HepG2 (cell line): ENCODE results near the gene FAM32A. TPM values are rescaled to one million over a fixed set of nuclear protein-coding genes. Genes with fewer than 3 reads are reported as not detected.

Experiments
- CBFB ChIP-seq: sonication (generic); formaldehyde crosslinking; IDR thresholded peaks from 2 replicates; pipeline ENCODE4 v1.4.0; 2020; ENCODE audit warnings: missing genetic modification reagents
- CBX5 ChIP-seq: sonication (generic); formaldehyde crosslinking; IDR thresholded peaks from 2 replicates; pipeline ENCODE4 v1.4.0; 2020; ENCODE audit warnings: missing genetic modification reagents, borderline replicate concordance
- CEBPB ChIP-seq: IDR thresholded peaks from 2 replicates; pipeline ENCODE4 v1.6.1; 2011; ENCODE audit warnings: low read depth, low read length, improper control_type of control experiment, borderline replicate concordance
- EP300 ChIP-seq, 3 experiments: sonication (generic) in 1 of 3; formaldehyde crosslinking in 1 of 3; IDR thresholded peaks; 2 replicates each; pipeline versions ENCODE4 v1.5.1 to v1.6.1; 2011 to 2020; ENCODE audit warnings: low read depth in 2 of 3, low read length in 2 of 3, borderline replicate concordance in 1 of 3, improper control_type of control experiment in 1 of 3, mild to moderate bottlenecking in 1 of 3, missing genetic modification reagents in 1 of 3, moderate library complexity in 1 of 3
- ETS1 ChIP-seq: sonication (generic); formaldehyde crosslinking; IDR thresholded peaks from 2 replicates; pipeline ENCODE4 v1.4.0; 2020; ENCODE audit warnings: missing genetic modification reagents
- GABPB1 ChIP-seq: IDR thresholded peaks from 2 replicates; pipeline ENCODE4 v1.6.1; 2016; ENCODE audit warnings: mild to moderate bottlenecking, missing genetic modification reagents, moderate library complexity, missing compliant biosample characterization
- HMG20B ChIP-seq: conservative IDR thresholded peaks from 2 replicates; pipeline ENCODE4 v1.6.1; 2016; ENCODE audit warnings: missing genetic modification reagents, missing compliant biosample characterization
- JUND ChIP-seq: sonication (generic); formaldehyde crosslinking; IDR thresholded peaks from 2 replicates; pipeline ENCODE4 v1.8.0; 2022; ENCODE audit warnings: mild to moderate bottlenecking, missing genetic modification reagents
- KAT8 ChIP-seq: IDR thresholded peaks from 2 replicates; pipeline ENCODE4 v1.6.1; 2016; ENCODE audit warnings: missing genetic modification reagents, missing compliant biosample characterization
- MTF2 ChIP-seq: sonication (generic); formaldehyde crosslinking; IDR thresholded peaks from 2 replicates; pipeline ENCODE4 v1.5.0; 2020; ENCODE audit warnings: missing genetic modification reagents, borderline replicate concordance
- RFXAP ChIP-seq: sonication (generic); formaldehyde crosslinking; IDR thresholded peaks from 2 replicates; pipeline ENCODE4 v1.4.0; 2020; ENCODE audit warnings: missing genetic modification reagents, borderline replicate concordance
- RXRB ChIP-seq: IDR thresholded peaks from 2 replicates; pipeline ENCODE4 v1.6.1; 2016; ENCODE audit warnings: borderline replicate concordance, missing genetic modification reagents, missing compliant biosample characterization
- STAT6 ChIP-seq: sonication (generic); formaldehyde crosslinking; IDR thresholded peaks from 2 replicates; pipeline ENCODE4 v1.4.0; 2020; ENCODE audit warnings: missing genetic modification reagents, mild to moderate bottlenecking, borderline replicate concordance
- TBL1XR1 ChIP-seq: fragments of 150-350 bp; IDR thresholded peaks from 2 replicates; pipeline ENCODE4 v1.6.1; 2014; ENCODE audit warnings: borderline replicate concordance, low read length; ENCODE audit not compliant: partially characterized antibody
- THAP8 ChIP-seq: sonication (generic); formaldehyde crosslinking; IDR thresholded peaks from 2 replicates; pipeline ENCODE4 v1.5.1; 2020; ENCODE audit warnings: missing genetic modification reagents, mild to moderate bottlenecking, borderline replicate concordance
- ZKSCAN1 ChIP-seq: fragments of 150-350 bp; IDR thresholded peaks from 2 replicates; pipeline ENCODE4 v1.6.1; 2014; ENCODE audit warnings: low read length
- ZNF326 ChIP-seq: sonication (generic); formaldehyde crosslinking; IDR thresholded peaks from 2 replicates; pipeline ENCODE4 v1.4.0; 2020; ENCODE audit warnings: missing genetic modification reagents, borderline replicate concordance
- ZNF414 ChIP-seq: sonication (generic); formaldehyde crosslinking; IDR thresholded peaks from 2 replicates; pipeline ENCODE4 v1.5.0; 2020; ENCODE audit warnings: missing genetic modification reagents
- ZNF567 ChIP-seq: sonication (generic); formaldehyde crosslinking; IDR thresholded peaks from 2 replicates; pipeline ENCODE4 v1.8.1; 2023; ENCODE audit warnings: mild to moderate bottlenecking, missing genetic modification reagents, borderline replicate concordance
- ZNF577 ChIP-seq: sonication (generic); formaldehyde crosslinking; IDR thresholded peaks from 2 replicates; pipeline ENCODE4 v1.4.0; 2020; ENCODE audit warnings: mild to moderate bottlenecking, low read depth, missing genetic modification reagents, borderline replicate concordance
- polyA plus RNA-seq, 8 experiments: library from polyadenylated mRNA; depleted of rRNA in 3 of 8; stranded (reverse) in 7 of 8; unstranded in 1 of 8; fragments of >200 nt; fragmentation: Illumina TruSeq in 4 of 8; extraction: Trizol in 4 of 8; gene quantifications; 2 replicates each; pipeline versions ENCODE4 v1.2.1 to v1.2.3, GENCODE V29; 2011 to 2016; ENCODE audit warnings: low read depth in 4 of 8, missing spikeins in 1 of 8, mixed read lengths in 1 of 8; ENCODE audit not compliant: insufficient read depth in 1 of 8
- total RNA-seq, 5 experiments: library from RNA; depleted of rRNA; stranded (reverse); fragments of >200 nt; fragmentation: Illumina TruSeq; extraction: Trizol; gene quantifications; 2 replicates each; pipeline ENCODE4 v1.2.3, GENCODE V29; 2016; ENCODE audit warnings: low read depth in 1 of 5

FAM32A gene
- total and polyA plus RNA-seq, 2 of the 13 experiments (the other 11 are each of a cell fraction or from before 2014, with no cell fraction given), result 85.8 to 86.2 TPM

GRCh38 chr19:16200038-16201010, 15.1 kb downstream of the FAM32A start (continued):
- TF ChIP-seq THAP8 (no peak), STAT6 (CRISPR knock-in tag) (0 out of 2 replicates have a peak, but pooled peaks have one; percentile 62), ZNF567 (CRISPR knock-in tag) (no peak), ZNF414 (CRISPR knock-in tag) (peak; percentile 68), RFXAP (peak; percentile 52; the same call in 1 of the 2 replicates), RXRB (CRISPR knock-in tag) (peak; percentile 74; the same call in 1 of the 2 replicates), CBX5 (CRISPR knock-in tag) (peak; percentile 87; the same call in 1 of the 2 replicates), TBL1XR1 (peak; percentile 78), CBFB (peak; percentile 55; the same call in 1 of the 2 replicates), HMG20B (peak; percentile 68; the same call in 1 of the 2 replicates), GABPB1 (CRISPR knock-in tag) (peak; percentile 44), ETS1 (CRISPR knock-in tag) (no peak), JUND (CRISPR knock-in tag) (no peak), MTF2 (CRISPR knock-in tag) (no peak), EP300 (IDR thresholded peaks at IDR 0.05; ENCODE audit: low read depth in 2 of 2, low read length in 2 of 2) (peak; percentile 80 to 86), EP300 (CRISPR knock-in tag; IDR thresholded peaks at IDR 0.05; ENCODE audit: borderline replicate concordance) (peak; percentile 74), KAT8 (CRISPR knock-in tag) (peak; percentile 71; the same call in 1 of the 2 replicates), ZKSCAN1 (0 out of 2 replicates have a peak, but pooled peaks have one; percentile 35), ZNF326 (CRISPR knock-in tag) (no peak), CEBPB (peak; percentile 99), ZNF577 (CRISPR knock-in tag) (no peak)
